Stimulated activated CD8-positive, alpha-beta memory T cell treated with anti-CD3 and anti-CD28 coated beads, Interleukin-4, amount 100 ng/mL, for 1 hour (primary cell): Measurements from ENCODE around the gene UGT8.
"Not testable (repeated sequence)": the region's sequence is repeated elsewhere in the genome, so short reads cannot be mapped to it uniquely, and the experiment has no call there.

Source experiments
- DNase-seq, 2 donors: peaks; one replicate each; pipeline ENCODE4 v3.0.0-alpha.2; 2020; ENCODE audit warnings: low read depth in 2 of 2, low spot score in 1 of 2

Gene UGT8

GRCh38 chr4:114598191-114599121, at the start of gene UGT8:
UGT8 (plus strand) TSS chr4:114598807; CDS start chr4:114622881, 24,074 bp downstream.
- no peak for DNase-seq

- DNase-seq, result no peak
Measured at GRCh38 chr4:114549638-114550037, 49.0 kb upstream of the UGT8 start.

DNA sequence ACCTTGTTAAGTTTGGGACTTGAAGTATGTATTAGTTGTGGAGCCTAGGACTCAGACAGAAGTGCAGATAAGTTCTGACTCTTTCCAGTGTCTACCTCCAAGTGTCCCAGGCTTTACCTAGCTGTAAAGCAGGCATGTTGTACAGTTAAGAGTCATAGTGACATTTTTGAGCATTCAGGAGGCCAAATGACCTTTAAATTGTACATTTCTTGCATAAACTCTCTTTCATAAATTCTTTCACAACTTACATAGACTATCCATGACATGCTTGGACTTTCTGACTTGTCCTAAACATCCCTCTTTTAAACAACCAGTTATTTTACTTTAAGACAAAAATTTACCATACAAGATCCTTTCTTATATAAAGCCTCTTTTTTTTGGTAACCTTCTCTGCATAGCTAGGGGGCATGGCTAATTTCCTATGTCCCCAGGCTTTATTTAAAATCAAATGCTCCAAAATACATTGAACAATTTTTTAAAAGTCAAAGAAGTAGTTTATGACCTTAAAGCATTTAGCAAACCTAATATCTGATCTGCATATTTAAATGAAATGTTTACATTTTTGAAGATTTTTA, 40.1 kb upstream of the UGT8 start:
- DNase-seq, result no peak

GRCh38 chr4:114561590-114561989, 37.0 kb upstream of the UGT8 start:
- no peak for DNase-seq

DNA sequence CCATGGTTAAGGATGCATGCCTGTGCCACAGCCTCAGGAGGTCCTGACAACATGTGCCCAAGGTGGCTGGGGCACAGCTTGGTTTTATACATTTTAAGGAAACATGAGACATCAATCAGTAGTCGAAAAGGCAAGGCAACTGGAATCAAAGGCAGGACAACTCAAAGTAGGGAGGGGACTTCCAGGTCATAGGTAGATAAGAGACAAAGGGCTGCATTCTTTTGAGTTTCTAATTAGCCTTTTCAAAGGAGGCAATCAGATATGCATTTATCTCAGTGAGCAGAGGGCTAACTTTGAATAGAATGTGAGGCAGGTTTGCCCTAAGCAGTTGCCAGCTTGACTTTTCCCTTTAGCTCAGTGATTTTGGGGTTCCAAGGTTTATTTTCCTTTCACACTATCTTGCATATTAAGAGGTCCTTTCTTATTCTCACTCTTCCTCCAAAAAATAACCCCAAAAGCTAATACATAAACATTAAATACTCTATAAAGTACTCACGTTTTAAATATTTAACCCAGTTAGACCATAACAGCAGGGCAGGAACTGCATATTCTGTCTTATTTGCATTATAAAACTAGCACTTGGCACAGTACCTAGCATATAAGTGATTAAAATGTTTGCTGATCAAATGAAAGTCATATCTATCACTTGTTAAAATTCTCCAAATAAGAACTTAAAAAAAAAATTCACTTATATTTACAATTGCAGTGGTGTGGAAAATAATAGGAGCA, 36.3 kb upstream of the UGT8 start:
- no peak for DNase-seq

- DNase-seq, result no peak
Measured at GRCh38 chr4:114563536-114564315, 34.9 kb upstream of the UGT8 start.

DNA sequence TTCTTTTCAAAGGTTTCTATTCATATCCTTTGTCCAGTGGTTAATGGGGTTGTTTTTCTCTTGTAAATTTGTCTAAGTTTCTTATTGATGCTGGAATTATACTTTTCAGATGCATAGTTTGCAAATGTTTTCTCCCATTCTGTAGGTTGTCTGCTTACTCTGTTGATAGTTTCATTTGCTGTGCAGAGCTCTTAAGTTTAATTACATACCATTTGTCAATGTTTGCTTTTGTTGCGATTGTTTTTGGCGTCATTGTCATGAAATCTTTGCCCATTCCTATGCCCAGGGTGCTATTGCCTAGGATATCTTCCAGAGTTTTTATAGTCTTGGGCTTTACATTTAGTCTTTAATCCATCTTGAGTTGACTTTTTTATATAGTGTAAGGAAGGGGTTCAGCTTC, 21.2 kb upstream of the UGT8 start:
- DNase-seq, result no peak

GRCh38 chr4:114582621-114583020, 16.0 kb upstream of the UGT8 start:
- DNase-seq, result no peak

DNA sequence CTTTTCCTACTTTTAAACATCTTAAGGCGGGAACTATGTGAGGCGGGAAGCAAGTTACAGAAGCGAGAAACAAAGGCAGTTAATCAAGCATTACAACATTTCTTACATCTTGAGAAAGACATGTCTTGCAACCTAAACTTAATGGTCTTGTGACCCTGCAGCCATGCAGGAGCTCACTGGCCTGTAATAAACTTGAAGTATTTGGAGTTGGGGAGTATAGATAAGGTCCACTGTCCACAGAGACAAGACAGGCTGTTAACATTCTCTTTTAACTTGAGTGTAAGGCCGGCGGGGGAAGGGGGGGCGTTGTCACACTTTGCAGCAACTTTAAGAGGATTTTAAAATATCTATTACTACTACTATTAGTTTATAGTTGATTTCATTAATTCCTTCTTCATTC, 10.3 kb upstream of the UGT8 start:
- no peak for DNase-seq

GRCh38 chr4:114590360-114590759, 8.2 kb upstream of the UGT8 start:
- not testable (repeated sequence) for DNase-seq

- DNase-seq, result no peak
Measured at GRCh38 chr4:114593526-114593925, 5.1 kb upstream of the UGT8 start.

DNA sequence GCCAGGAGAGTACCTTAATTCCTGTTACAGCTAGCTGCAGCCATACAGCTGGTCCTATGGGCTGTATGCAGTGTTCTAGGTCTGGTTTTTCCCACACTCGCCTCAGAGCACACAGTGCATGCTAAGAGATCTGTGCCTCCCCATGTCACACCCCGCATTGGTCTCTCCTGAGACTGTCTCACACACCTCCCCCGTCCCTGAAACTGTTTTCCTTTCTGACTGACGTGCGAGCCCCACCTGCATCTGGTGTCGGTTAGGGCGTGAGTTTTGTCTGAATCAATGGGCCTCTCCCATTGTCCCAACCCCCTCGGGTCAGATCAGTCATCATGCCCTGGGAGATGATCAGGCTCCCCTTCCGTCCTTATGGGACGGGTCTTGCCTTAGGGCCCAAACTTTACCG, 3.4 kb upstream of the UGT8 start:
- no peak for DNase-seq

DNA sequence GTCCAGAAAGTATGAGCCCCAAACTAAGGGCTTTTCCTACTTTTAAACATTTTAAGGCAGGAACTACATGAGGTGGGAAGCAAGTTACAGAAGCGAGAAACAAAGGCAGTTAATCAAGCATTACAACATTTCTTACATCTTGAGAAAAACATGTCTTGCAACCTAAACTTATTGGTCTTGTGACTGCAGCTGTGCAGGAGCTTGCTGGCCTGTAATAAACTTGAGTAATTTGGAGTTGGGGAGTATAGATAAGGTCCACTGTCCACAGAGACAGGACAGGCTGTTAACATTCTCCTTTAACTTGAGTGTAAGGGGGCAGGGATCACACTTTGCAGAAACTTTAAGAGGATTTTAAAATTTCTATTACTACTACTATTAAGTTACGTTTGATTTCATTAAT, 2.7 kb upstream of the UGT8 start:
- DNase-seq, result no peak

DNA sequence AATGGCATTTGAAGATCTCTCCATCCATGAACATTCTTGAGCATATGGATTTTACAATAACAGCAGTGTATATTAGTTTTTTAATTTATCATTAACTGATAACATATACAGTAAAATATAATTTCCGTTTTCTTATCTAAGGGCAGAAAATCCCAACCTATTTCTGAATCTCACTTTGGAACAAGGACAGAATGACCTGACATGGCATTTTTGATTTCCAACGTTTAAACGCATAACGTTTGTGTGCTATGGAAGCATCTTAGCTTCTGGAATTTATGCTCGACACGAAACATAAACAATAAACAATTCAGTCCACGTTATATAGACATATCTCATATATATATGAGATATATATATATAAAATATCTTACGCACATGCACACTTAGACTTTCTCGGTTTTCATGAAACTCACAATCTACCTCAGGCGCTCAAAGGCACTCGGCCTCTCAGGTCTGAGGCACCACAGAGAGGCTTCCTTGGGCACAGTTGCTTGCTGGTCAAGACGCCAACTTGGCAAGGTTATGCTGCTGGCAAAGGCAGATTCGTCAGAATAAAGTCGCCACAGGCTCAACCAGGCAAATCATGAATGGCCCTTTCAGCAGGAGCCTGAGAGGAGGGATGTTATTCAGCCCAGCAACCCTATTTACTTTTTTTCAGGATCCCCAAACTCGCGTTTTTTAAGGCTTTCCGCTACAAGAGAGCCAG, 1.0 kb upstream of the UGT8 start:
- DNase-seq, result no peak

- DNase-seq, result no peak
Measured at GRCh38 chr4:114599231-114599902, 760 bp downstream of the UGT8 start.

- DNase-seq, result no peak
Measured at GRCh38 chr4:114599903-114600552, 1.4 kb downstream of the UGT8 start.

- no peak for DNase-seq
Measured at GRCh38 chr4:114600672-114601071, 2.1 kb downstream of the UGT8 start.

GRCh38 chr4:114601304-114602052, 2.9 kb downstream of the UGT8 start:
- DNase-seq, result no peak

GRCh38 chr4:114603497-114603896, 4.9 kb downstream of the UGT8 start:
- DNase-seq, result no peak
